ENCODE results near the gene RBKS. TPM values are rescaled to one million over a fixed set of nuclear protein-coding genes. Genes with fewer than 3 reads are reported as not detected.

Gene RBKS
- total and polyA plus RNA-seq, 2 of the 13 experiments (the other 11 are each of a cell fraction or from before 2014, with no cell fraction given), result 7.7 to 8.3 TPM

DNA sequence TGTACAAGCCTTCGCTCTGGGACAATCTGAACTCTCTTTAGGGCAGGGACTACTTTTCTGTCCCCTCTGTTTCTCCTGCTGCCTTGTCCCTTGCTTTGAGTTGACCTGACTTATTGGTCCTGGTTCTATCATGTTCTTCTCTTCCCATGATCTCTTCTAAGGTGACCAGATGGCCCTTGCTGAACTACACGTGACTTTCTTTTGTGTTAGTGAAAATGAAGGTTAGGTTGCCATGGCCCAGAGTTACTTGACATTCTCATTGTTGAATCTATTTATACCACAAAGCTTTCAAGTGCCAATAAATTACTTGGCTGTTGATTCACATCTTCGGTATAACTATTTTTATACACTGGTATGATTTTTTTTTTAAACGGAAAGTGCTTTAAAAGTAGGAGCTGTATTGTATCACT is 94.3 kb downstream of the RBKS start (continued):
- TF ChIP-seq, protein P1, sequence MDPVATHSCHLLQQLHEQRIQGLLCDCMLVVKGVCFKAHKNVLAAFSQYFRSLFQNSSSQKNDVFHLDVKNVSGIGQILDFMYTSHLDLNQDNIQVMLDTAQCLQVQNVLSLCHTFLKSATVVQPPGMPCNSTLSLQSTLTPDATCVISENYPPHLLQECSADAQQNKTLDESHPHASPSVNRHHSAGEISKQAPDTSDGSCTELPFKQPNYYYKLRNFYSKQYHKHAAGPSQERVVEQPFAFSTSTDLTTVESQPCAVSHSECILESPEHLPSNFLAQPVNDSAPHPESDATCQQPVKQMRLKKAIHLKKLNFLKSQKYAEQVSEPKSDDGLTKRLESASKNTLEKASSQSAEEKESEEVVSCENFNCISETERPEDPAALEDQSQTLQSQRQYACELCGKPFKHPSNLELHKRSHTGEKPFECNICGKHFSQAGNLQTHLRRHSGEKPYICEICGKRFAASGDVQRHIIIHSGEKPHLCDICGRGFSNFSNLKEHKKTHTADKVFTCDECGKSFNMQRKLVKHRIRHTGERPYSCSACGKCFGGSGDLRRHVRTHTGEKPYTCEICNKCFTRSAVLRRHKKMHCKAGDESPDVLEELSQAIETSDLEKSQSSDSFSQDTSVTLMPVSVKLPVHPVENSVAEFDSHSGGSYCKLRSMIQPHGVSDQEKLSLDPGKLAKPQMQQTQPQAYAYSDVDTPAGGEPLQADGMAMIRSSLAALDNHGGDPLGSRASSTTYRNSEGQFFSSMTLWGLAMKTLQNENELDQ (CRISPR knock-in tag; IDR thresholded peaks at IDR 0.05; ENCODE audit: borderline replicate concordance), result no peak
- TF ChIP-seq KLF11 (CRISPR knock-in tag; IDR thresholded peaks at IDR 0.05) (no peak), POLR2A (IDR thresholded peaks at IDR 0.05; ENCODE audit: insufficient read depth in 1 of 2, low read depth in 2 of 2, low read length in 2 of 2) (no peak), IRF2 (CRISPR knock-in tag; IDR thresholded peaks at IDR 0.05) (0 out of 2 replicates have a peak, but pooled peaks have one; percentile 2), MTA1 (CRISPR knock-in tag; IDR thresholded peaks at IDR 0.05; ENCODE audit: borderline replicate concordance) (no peak), CHD2 (IDR thresholded peaks at IDR 0.05; ENCODE audit: low read depth, low read length) (no peak), GATAD1 (CRISPR knock-in tag; IDR thresholded peaks at IDR 0.05) (peak; percentile 7; the same call in 1 of the 2 replicates), LCORL (IDR thresholded peaks at IDR 0.05) (no peak), LCORL (CRISPR knock-in tag; IDR thresholded peaks at IDR 0.05) (no peak), ZNF292 (CRISPR knock-in tag; IDR thresholded peaks at IDR 0.05; ENCODE audit: borderline replicate concordance, low read depth) (no peak), CEBPB (IDR thresholded peaks at IDR 0.05; ENCODE audit: borderline replicate concordance, low read depth, low read length) (no peak), RCOR2 (CRISPR knock-in tag; IDR thresholded peaks at IDR 0.05) (0 out of 2 replicates have a peak, but pooled peaks have one; percentile 9), NCOA1 (CRISPR knock-in tag; IDR thresholded peaks at IDR 0.05) (no peak)
- TF ChIP-seq, protein P2, sequence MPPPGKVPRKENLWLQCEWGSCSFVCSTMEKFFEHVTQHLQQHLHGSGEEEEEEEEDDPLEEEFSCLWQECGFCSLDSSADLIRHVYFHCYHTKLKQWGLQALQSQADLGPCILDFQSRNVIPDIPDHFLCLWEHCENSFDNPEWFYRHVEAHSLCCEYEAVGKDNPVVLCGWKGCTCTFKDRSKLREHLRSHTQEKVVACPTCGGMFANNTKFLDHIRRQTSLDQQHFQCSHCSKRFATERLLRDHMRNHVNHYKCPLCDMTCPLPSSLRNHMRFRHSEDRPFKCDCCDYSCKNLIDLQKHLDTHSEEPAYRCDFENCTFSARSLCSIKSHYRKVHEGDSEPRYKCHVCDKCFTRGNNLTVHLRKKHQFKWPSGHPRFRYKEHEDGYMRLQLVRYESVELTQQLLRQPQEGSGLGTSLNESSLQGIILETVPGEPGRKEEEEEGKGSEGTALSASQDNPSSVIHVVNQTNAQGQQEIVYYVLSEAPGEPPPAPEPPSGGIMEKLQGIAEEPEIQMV (CRISPR knock-in tag; IDR thresholded peaks at IDR 0.05; ENCODE audit: low read depth), result no peak
- TF ChIP-seq, protein P3, sequence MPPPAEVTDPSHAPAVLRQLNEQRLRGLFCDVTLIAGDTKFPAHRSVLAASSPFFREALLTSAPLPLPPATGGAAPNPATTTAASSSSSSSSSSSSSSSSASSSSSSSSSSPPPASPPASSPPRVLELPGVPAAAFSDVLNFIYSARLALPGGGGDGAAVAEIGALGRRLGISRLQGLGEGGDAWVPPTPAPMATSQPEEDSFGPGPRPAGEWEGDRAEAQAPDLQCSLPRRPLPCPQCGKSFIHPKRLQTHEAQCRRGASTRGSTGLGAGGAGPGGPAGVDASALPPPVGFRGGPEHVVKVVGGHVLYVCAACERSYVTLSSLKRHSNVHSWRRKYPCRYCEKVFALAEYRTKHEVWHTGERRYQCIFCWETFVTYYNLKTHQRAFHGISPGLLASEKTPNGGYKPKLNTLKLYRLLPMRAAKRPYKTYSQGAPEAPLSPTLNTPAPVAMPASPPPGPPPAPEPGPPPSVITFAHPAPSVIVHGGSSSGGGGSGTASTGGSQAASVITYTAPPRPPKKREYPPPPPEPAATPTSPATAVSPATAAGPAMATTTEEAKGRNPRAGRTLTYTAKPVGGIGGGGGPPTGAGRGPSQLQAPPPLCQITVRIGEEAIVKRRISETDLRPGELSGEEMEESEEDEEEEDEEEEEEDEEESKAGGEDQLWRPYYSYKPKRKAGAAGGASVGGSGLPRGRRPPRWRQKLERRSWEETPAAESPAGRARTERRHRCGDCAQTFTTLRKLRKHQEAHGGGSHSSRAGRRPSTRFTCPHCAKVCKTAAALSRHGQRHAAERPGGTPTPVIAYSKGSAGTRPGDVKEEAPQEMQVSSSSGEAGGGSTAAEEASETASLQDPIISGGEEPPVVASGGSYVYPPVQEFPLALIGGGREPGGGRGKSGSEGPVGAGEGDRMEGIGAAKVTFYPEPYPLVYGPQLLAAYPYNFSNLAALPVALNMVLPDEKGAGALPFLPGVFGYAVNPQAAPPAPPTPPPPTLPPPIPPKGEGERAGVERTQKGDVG (CRISPR knock-in tag; IDR thresholded peaks at IDR 0.05; ENCODE audit: borderline replicate concordance), result no peak
- TF ChIP-seq, protein P4, sequence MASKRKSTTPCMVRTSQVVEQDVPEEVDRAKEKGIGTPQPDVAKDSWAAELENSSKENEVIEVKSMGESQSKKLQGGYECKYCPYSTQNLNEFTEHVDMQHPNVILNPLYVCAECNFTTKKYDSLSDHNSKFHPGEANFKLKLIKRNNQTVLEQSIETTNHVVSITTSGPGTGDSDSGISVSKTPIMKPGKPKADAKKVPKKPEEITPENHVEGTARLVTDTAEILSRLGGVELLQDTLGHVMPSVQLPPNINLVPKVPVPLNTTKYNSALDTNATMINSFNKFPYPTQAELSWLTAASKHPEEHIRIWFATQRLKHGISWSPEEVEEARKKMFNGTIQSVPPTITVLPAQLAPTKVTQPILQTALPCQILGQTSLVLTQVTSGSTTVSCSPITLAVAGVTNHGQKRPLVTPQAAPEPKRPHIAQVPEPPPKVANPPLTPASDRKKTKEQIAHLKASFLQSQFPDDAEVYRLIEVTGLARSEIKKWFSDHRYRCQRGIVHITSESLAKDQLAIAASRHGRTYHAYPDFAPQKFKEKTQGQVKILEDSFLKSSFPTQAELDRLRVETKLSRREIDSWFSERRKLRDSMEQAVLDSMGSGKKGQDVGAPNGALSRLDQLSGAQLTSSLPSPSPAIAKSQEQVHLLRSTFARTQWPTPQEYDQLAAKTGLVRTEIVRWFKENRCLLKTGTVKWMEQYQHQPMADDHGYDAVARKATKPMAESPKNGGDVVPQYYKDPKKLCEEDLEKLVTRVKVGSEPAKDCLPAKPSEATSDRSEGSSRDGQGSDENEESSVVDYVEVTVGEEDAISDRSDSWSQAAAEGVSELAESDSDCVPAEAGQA (IDR thresholded peaks at IDR 0.05; ENCODE audit: low read depth), result no peak
- TF ChIP-seq, protein P4 (CRISPR knock-in tag; IDR thresholded peaks at IDR 0.05; ENCODE audit: borderline replicate concordance), result no peak
- TF ChIP-seq, protein P5, sequence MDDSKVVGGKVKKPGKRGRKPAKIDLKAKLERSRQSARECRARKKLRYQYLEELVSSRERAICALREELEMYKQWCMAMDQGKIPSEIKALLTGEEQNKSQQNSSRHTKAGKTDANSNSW (CRISPR knock-in tag; IDR thresholded peaks at IDR 0.05; ENCODE audit: borderline replicate concordance), result no peak

Data from HepG2 (cell line).